Transverse colon (tissue), 4 donors: ENCODE results near the gene DNASE1L3.

Experiments used
- EP300 ChIP-seq: sonication (generic); formaldehyde crosslinking; IDR thresholded peaks from one replicate; pipeline ENCODE4 v1.6.1; 2017; ENCODE audit warnings: antibody characterized with exemption, low read depth
- POLR2AphosphoS5 ChIP-seq, 3 donors: sonication (generic); formaldehyde crosslinking; IDR thresholded peaks; one replicate each; pipeline ENCODE4 v1.6.1; 2016; ENCODE audit warnings: antibody characterized with exemption in 3 of 3
- TF ChIP-seq, protein P1 (sequence below), 5 experiments: fragments of 200-600 bp in 3 of 5; fragments of 450-650 bp in 2 of 5; sonication (generic) in 3 of 5; IDR thresholded peaks; 1 replicate in 2 of 5; 2 replicates in 3 of 5; pipeline ENCODE4 v1.5.1; 2016 to 2017; ENCODE audit warnings: antibody characterized with exemption in 5 of 5, inconsistent platforms in 3 of 5, mild to moderate bottlenecking in 2 of 5, moderate library complexity in 1 of 5

DNA sequence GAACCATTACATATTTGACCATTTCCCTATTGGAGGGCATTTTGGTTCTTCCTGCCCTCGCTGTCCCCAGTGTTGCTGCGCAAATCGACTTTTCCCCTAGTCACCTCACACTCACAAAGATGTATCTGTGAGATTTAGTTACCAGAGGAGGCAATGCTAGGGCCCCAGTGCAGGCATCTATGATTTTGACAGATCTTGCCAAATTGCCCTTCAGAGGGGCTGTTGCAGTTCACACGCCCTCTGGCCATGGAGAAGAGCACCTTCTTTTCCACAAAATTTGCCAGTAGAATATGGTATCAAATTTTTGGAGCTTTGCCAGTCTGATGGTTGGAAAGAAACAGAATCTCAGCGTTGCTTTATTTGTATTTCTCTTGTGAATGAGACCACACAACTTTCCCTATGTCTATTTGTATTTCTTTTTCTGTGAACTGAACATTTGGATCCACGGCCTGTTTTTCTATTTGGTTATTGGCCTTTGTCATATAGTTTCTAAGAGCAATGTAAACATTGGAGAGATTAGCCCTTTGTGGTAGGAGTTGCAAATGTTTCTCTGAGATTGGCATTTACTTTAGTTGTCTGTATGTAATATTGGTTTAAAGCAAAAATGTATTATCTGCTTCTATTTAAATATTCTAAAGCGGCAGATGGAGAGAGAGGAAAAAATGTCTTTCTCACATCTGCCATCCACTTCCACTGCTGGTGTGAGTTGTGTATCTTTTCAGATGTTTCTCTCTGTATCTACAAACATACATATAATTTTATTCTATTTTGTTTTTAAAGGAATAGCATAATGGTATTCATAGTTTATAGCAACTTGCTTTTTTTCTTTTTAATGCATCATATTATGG lies 66.1 kb downstream of the DNASE1L3 start:
- TF ChIP-seq EP300 (no peak), POLR2AphosphoS5 (IDR thresholded peaks at IDR 0.05) (no peak)
- TF ChIP-seq, protein P1, sequence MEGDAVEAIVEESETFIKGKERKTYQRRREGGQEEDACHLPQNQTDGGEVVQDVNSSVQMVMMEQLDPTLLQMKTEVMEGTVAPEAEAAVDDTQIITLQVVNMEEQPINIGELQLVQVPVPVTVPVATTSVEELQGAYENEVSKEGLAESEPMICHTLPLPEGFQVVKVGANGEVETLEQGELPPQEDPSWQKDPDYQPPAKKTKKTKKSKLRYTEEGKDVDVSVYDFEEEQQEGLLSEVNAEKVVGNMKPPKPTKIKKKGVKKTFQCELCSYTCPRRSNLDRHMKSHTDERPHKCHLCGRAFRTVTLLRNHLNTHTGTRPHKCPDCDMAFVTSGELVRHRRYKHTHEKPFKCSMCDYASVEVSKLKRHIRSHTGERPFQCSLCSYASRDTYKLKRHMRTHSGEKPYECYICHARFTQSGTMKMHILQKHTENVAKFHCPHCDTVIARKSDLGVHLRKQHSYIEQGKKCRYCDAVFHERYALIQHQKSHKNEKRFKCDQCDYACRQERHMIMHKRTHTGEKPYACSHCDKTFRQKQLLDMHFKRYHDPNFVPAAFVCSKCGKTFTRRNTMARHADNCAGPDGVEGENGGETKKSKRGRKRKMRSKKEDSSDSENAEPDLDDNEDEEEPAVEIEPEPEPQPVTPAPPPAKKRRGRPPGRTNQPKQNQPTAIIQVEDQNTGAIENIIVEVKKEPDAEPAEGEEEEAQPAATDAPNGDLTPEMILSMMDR (IDR thresholded peaks at IDR 0.05), result no peak
